SK-N-MC (cell line): ENCODE results near the gene SPEM3.

ENCODE experiments used
- EZH2 ChIP-seq: fragments of 200-600 bp; sonication (generic); IDR thresholded peaks from one replicate; pipeline ENCODE4 v1.6.1; 2017; ENCODE audit warnings: antibody characterized with exemption
- FOXP2 ChIP-seq: optimal IDR thresholded peaks from 2 replicates; pipeline ENCODE3; 2011; ENCODE audit warnings: mild to moderate bottlenecking, moderate library complexity; ENCODE audit not compliant: insufficient read depth; ENCODE audit errors: extremely low read length, control extremely low read depth

GRCh38 chr17:7475764-7476422 is 47.2 kb downstream of the SPEM3 start:
- TF ChIP-seq FOXP2 = no peak
- TF ChIP-seq EZH2 = no peak
